Astrocyte (in vitro differentiated cells and primary cell): ENCODE data around the gene STC2. TPM values are rescaled to one million over a fixed set of nuclear protein-coding genes. Genes with fewer than 3 reads are reported as not detected.

Experiments used
- DNase-seq: peaks from one replicate; pipeline ENCODE4 v3.0.0-alpha.2; 2010; ENCODE audit warnings: low read depth
- FAIRE-seq: peaks from 2 replicates; lab custom pipeline; 2011; peaks lifted over from hg19 to GRCh38; lab: Jason Lieb, UNC
- H2AFZ ChIP-seq: 2 replicates; pipeline ENCODE4 v1.6.0; 2012; ENCODE audit warnings: low read depth, low read length, inconsistent platforms
- H3K27ac ChIP-seq: 2 replicates; pipeline ENCODE4 v1.5.1; 2011; ENCODE audit warnings: low read depth, low read length, inconsistent platforms
- H3K27me3 ChIP-seq: 2 replicates; pipeline ENCODE4 v1.6.0; 2011; ENCODE audit warnings: low read length, inconsistent platforms; ENCODE audit not compliant: insufficient read depth
- H3K36me3 ChIP-seq: 2 replicates; pipeline ENCODE4 v1.5.1; 2011; ENCODE audit warnings: low read length, inconsistent platforms; ENCODE audit not compliant: insufficient read depth
- H3K4me1 ChIP-seq: 2 replicates; pipeline ENCODE4 v1.5.1; 2011; ENCODE audit warnings: low read length, inconsistent platforms; ENCODE audit not compliant: insufficient read depth
- H3K4me2 ChIP-seq: 2 replicates; pipeline ENCODE4 v1.6.0; 2012; ENCODE audit warnings: low read length, inconsistent platforms
- H3K4me3 ChIP-seq: 2 replicates; pipeline ENCODE4 v1.5.1; 2011; ENCODE audit warnings: low read depth, mild to moderate bottlenecking, low read length, inconsistent platforms; ENCODE audit not compliant: insufficient read depth
- H3K79me2 ChIP-seq: 2 replicates; pipeline ENCODE4 v1.6.0; 2012; ENCODE audit warnings: mild to moderate bottlenecking, low read length, inconsistent platforms; ENCODE audit not compliant: insufficient read depth
- H3K9ac ChIP-seq: 2 replicates; pipeline ENCODE4 v1.6.0; 2012; ENCODE audit warnings: mild to moderate bottlenecking, low read length, inconsistent platforms
- H3K9me3 ChIP-seq: 2 replicates; pipeline ENCODE4 v1.5.1; 2012; ENCODE audit warnings: low read depth, mild to moderate bottlenecking, low read length, inconsistent platforms; ENCODE audit not compliant: insufficient read depth
- H4K20me1 ChIP-seq: 2 replicates; pipeline ENCODE4 v1.6.0; 2012; ENCODE audit warnings: low read length, inconsistent platforms; ENCODE audit not compliant: insufficient read depth
- H3K27ac Mint-ChIP-seq: one replicate; pipeline ENCODE4 v1.8.0; 2021; ENCODE audit warnings: mild to moderate bottlenecking, mixed read lengths; ENCODE audit not compliant: unreplicated experiment
- H3K27me3 Mint-ChIP-seq: one replicate; pipeline ENCODE4 v1.8.0; 2021; ENCODE audit warnings: low read depth, mixed read lengths; ENCODE audit not compliant: unreplicated experiment
- H3K36me3 Mint-ChIP-seq: one replicate; pipeline ENCODE4 v1.8.0; 2021; ENCODE audit warnings: low read depth, mixed read lengths; ENCODE audit not compliant: unreplicated experiment
- H3K4me1 Mint-ChIP-seq: one replicate; pipeline ENCODE4 v1.8.0; 2021; ENCODE audit warnings: low read depth, mixed read lengths; ENCODE audit not compliant: unreplicated experiment
- H3K4me3 Mint-ChIP-seq: one replicate; pipeline ENCODE4 v1.8.0; 2021; ENCODE audit warnings: mild to moderate bottlenecking, moderate library complexity, mixed read lengths; ENCODE audit not compliant: unreplicated experiment
- H3K9me3 Mint-ChIP-seq: one replicate; pipeline ENCODE4 v1.8.0; 2021; ENCODE audit warnings: mild to moderate bottlenecking, mixed read lengths; ENCODE audit not compliant: unreplicated experiment
- CTCF ChIP-seq: IDR thresholded peaks from 2 replicates; pipeline ENCODE4 v1.5.1; 2011; ENCODE audit warnings: low read depth, mild to moderate bottlenecking, inconsistent platforms, low read length, moderate library complexity; ENCODE audit not compliant: insufficient read depth
- EZH2 ChIP-seq: IDR thresholded peaks from 2 replicates; pipeline ENCODE4 v1.6.1; 2012; ENCODE audit warnings: mild to moderate bottlenecking, low read length, inconsistent platforms; ENCODE audit not compliant: insufficient read depth
- total RNA-seq: library from RNA; stranded (reverse); gene quantifications from 2 replicates; pipeline ENCODE4 v1.2.1, GENCODE V29; 2021

STC2 gene
- total RNA-seq, 1 donor from 2014 or later = 206 TPM

GRCh38 chr5:173299820-173300219 lies 28.4 kb downstream of the STC2 start:
- no peak for TF ChIP-seq CTCF
- TF ChIP-seq EZH2 = no peak
- Histone ChIP-seq H3K4me3 (no peak overlapping the region), H3K36me3 (no peaks in the 10 kb centered on the region), H3K4me1 (peaks cover 32% of the 10 kb centered on the region), H2AFZ (no peak overlapping the region), H3K4me2 (no peak overlapping the region), H3K9ac (no peak overlapping the region), H3K9me3 (no peaks in the 10 kb centered on the region), H3K79me2 (no peaks in the 10 kb centered on the region), H3K27me3 (no peaks in the 10 kb centered on the region), H3K27ac (no peak overlapping the region), H4K20me1 (no peaks in the 10 kb centered on the region)
- FAIRE-seq (no peak), DNase-seq (no peak)
- Mint-ChIP-seq H3K4me3 (no peak overlapping the region), H3K27me3 (peaks cover 5% of the 10 kb centered on the region), H3K4me1 (peaks cover 37% of the 10 kb centered on the region), H3K36me3 (no peaks in the 10 kb centered on the region), H3K27ac (no peak overlapping the region), H3K9me3 (no peaks in the 10 kb centered on the region)

- Histone ChIP-seq H3K4me2 (no peak overlapping the region), H3K9me3 (no peaks in the 10 kb centered on the region), H4K20me1 (no peaks in the 10 kb centered on the region), H3K4me3 (no peak overlapping the region), H3K27ac (no peak overlapping the region), H3K79me2 (no peaks in the 10 kb centered on the region), H2AFZ (no peak overlapping the region), H3K4me1 (peaks cover 30% of the 10 kb centered on the region), H3K36me3 (no peaks in the 10 kb centered on the region), H3K27me3 (no peaks in the 10 kb centered on the region), H3K9ac (no peak overlapping the region)
- TF ChIP-seq EZH2 (no peak), CTCF (no peak)
- Mint-ChIP-seq H3K9me3 (no peaks in the 10 kb centered on the region), H3K27me3 (peaks cover 9% of the 10 kb centered on the region), H3K4me1 (peaks cover 36% of the 10 kb centered on the region), H3K27ac (no peak overlapping the region), H3K36me3 (no peaks in the 10 kb centered on the region), H3K4me3 (no peak overlapping the region)
- DNase-seq = no peak
- no peak for FAIRE-seq
Measured at GRCh38 chr5:173298213-173298926, 29.8 kb downstream of the STC2 start.

GRCh38 chr5:173297813-173298212 lies 30.4 kb downstream of the STC2 start:
- Histone ChIP-seq H3K36me3 (no peaks in the 10 kb centered on the region), H3K4me1 (peaks cover 26% of the 10 kb centered on the region), H2AFZ (no peak overlapping the region), H3K27me3 (no peaks in the 10 kb centered on the region), H3K9ac (no peak overlapping the region), H3K4me2 (no peak overlapping the region), H3K4me3 (no peak overlapping the region), H3K27ac (no peak overlapping the region), H3K9me3 (no peaks in the 10 kb centered on the region), H4K20me1 (no peaks in the 10 kb centered on the region), H3K79me2 (no peaks in the 10 kb centered on the region)
- Mint-ChIP-seq H3K27me3 (peaks cover 9% of the 10 kb centered on the region), H3K36me3 (no peaks in the 10 kb centered on the region), H3K4me1 (peaks cover 31% of the 10 kb centered on the region), H3K27ac (no peak overlapping the region), H3K9me3 (no peaks in the 10 kb centered on the region), H3K4me3 (no peak overlapping the region)
- TF ChIP-seq EZH2 = no peak
- TF ChIP-seq CTCF = no peak
- FAIRE-seq = no peak
- no peak for DNase-seq
